CD4-positive, alpha-beta T cell treated with Interleukin-15 for 4 hours (primary cell): ENCODE measurements around the gene CPA4.

Source experiments
- DNase-seq: peaks from one replicate; pipeline ENCODE4 v3.0.0-alpha.2; 2020; ENCODE audit warnings: low spot score

The CPA4 gene

GRCh38 chr7:130345136-130345535 is 52.2 kb downstream of the CPA4 start:
- DNase-seq, result no peak

- no peak for DNase-seq
These were observed 52.8 kb downstream of the CPA4 start for GRCh38 chr7:130345725-130346124.

GRCh38 chr7:130346177-130346905 is 53.4 kb downstream of the CPA4 start:
- DNase-seq, result no peak

- DNase-seq, result no peak
These were observed 54.0 kb downstream of the CPA4 start for GRCh38 chr7:130346941-130347340.

GRCh38 chr7:130349911-130350782 is 57.2 kb downstream of the CPA4 start:
- DNase-seq, result no peak

GRCh38 chr7:130350945-130351790 is 58.2 kb downstream of the CPA4 start:
- no peak for DNase-seq

GRCh38 chr7:130351791-130352090 is 58.8 kb downstream of the CPA4 start:
- DNase-seq, result no peak

- no peak for DNase-seq
These were observed 59.5 kb downstream of the CPA4 start for GRCh38 chr7:130352194-130353074.

- DNase-seq, result no peak
These were observed 60.2 kb downstream of the CPA4 start for GRCh38 chr7:130353196-130353595.

GRCh38 chr7:130356121-130356875 is 63.3 kb downstream of the CPA4 start:
- no peak for DNase-seq

- DNase-seq, result no peak
These were observed 64.1 kb downstream of the CPA4 start for GRCh38 chr7:130356876-130357611.

- DNase-seq, result no peak
These were observed 65.5 kb downstream of the CPA4 start for GRCh38 chr7:130358471-130358870.

- no peak for DNase-seq
These were observed 66.4 kb downstream of the CPA4 start for GRCh38 chr7:130359276-130359857.

- DNase-seq, result no peak
These were observed 67.6 kb downstream of the CPA4 start for GRCh38 chr7:130360518-130360917.

- no peak for DNase-seq
These were observed 68.7 kb downstream of the CPA4 start for GRCh38 chr7:130361681-130362080.

GRCh38 chr7:130362251-130362816 is 69.4 kb downstream of the CPA4 start:
- no peak for DNase-seq

GRCh38 chr7:130363026-130363847 is 70.3 kb downstream of the CPA4 start:
- no peak for DNase-seq

- DNase-seq, result no peak
These were observed 71.5 kb downstream of the CPA4 start for GRCh38 chr7:130364451-130364850.

GRCh38 chr7:130365088-130365487 is 72.1 kb downstream of the CPA4 start:
- DNase-seq, result no peak
